Spleen (tissue), 7 donors: Measurements from ENCODE around the gene TAT.
"Not testable (repeated sequence)": the region's sequence is repeated elsewhere in the genome, so short reads cannot be mapped to it uniquely, and the experiment has no call there.

Experiments used
- POLR2A ChIP-seq, 3 donors: fragments of 450-650 bp; IDR thresholded peaks; one replicate each; pipeline ENCODE4 v1.5.1; 2017; ENCODE audit warnings: antibody characterized with exemption in 3 of 3, mild to moderate bottlenecking in 1 of 3
- TF ChIP-seq, protein P1 (sequence below), 11 experiments: fragments of 200-600 bp in 7 of 11; fragments of 450-650 bp in 4 of 11; sonication (generic) in 4 of 11; IDR thresholded peaks in 8 of 11; conservative IDR thresholded peaks in 3 of 11; 1 replicate in 7 of 11; 2 replicates in 4 of 11; pipeline versions ENCODE4 v1.4.0 to v1.8.0; 2016 to 2021; ENCODE audit warnings: antibody characterized with exemption in 11 of 11, inconsistent platforms in 4 of 11, mild to moderate bottlenecking in 1 of 11
- donor health status: DM: no; HTN: no; CAD: no; lungs with moderate emphysema.
- donor health status: DM: no; HTN: no; CAD: no.
- donor health status: DM: no; HTN: no; CAD: no.

- TF ChIP-seq, protein P1, sequence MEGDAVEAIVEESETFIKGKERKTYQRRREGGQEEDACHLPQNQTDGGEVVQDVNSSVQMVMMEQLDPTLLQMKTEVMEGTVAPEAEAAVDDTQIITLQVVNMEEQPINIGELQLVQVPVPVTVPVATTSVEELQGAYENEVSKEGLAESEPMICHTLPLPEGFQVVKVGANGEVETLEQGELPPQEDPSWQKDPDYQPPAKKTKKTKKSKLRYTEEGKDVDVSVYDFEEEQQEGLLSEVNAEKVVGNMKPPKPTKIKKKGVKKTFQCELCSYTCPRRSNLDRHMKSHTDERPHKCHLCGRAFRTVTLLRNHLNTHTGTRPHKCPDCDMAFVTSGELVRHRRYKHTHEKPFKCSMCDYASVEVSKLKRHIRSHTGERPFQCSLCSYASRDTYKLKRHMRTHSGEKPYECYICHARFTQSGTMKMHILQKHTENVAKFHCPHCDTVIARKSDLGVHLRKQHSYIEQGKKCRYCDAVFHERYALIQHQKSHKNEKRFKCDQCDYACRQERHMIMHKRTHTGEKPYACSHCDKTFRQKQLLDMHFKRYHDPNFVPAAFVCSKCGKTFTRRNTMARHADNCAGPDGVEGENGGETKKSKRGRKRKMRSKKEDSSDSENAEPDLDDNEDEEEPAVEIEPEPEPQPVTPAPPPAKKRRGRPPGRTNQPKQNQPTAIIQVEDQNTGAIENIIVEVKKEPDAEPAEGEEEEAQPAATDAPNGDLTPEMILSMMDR (IDR thresholded peaks at IDR 0.05 in 8 of 11, conservative IDR thresholded peaks at IDR 0.05 in 3 of 11): not testable (repeated sequence)
- TF ChIP-seq POLR2A (IDR thresholded peaks at IDR 0.05): not testable (repeated sequence)
Observed at GRCh38 chr16:71589334-71589733, 12.4 kb upstream of the TAT start.
